A673 (cell line): ENCODE data around the gene GSTM5. TPM values are rescaled to one million over a fixed set of nuclear protein-coding genes. Genes with fewer than 3 reads are reported as not detected.

Experiments used
- BruUV-seq: library from RNA; stranded (reverse); fragments of 400-500 nt; replicated peaks from 2 replicates; lab custom pipeline; 2021; lab: Mats Ljungman, UMichigan
- CTCF ChIA-PET: fragments of 300-600 bp; sonication (Branson Sonifier 250); formaldehyde crosslinking; loops from one replicate; lab custom pipeline; 2022; ENCODE audit warnings: antibody characterized with exemption; lab: Charles Lee
- POLR2A ChIA-PET: fragments of 300-600 bp; sonication (Branson Sonifier 250); formaldehyde crosslinking; loops from one replicate; lab custom pipeline; 2022; ENCODE audit warnings: antibody characterized with exemption; ENCODE audit not compliant: low non-redundant PET; lab: Charles Lee
- DNase-seq: peaks from one replicate; pipeline ENCODE4 v3.0.0-alpha.2; 2015; ENCODE audit warnings: low spot score
- H3K27ac ChIP-seq: fragments of 200-600 bp; sonication (generic); 2 replicates; pipeline ENCODE4 v1.5.1; 2016; ENCODE audit warnings: mixed run types, low read depth, mild to moderate bottlenecking, mixed read lengths, antibody characterized with exemption, low read length; ENCODE audit not compliant: poor library complexity, severe bottlenecking
- H3K27me3 ChIP-seq: fragments of 200-600 bp; sonication (generic); replicated peaks from 2 replicates; pipeline ENCODE4 v1.6.1; 2017; ENCODE audit warnings: mixed run types, low read depth, mild to moderate bottlenecking, mixed read lengths, antibody characterized with exemption, low read length; ENCODE audit not compliant: insufficient read depth, poor library complexity
- H3K36me3 ChIP-seq: fragments of 200-600 bp; sonication (generic); 2 replicates; pipeline ENCODE4 v1.6.1; 2016; ENCODE audit warnings: mixed run types, mild to moderate bottlenecking, mixed read lengths, antibody characterized with exemption, low read length; ENCODE audit not compliant: insufficient read depth, poor library complexity, severe bottlenecking
- H3K4me1 ChIP-seq: fragments of 200-600 bp; sonication (generic); 2 replicates; pipeline ENCODE4 v1.6.1; 2017; ENCODE audit warnings: mixed run types, mild to moderate bottlenecking, mixed read lengths, antibody characterized with exemption, low read length; ENCODE audit not compliant: insufficient read depth, poor library complexity, severe bottlenecking
- H3K4me3 ChIP-seq: fragments of 200-600 bp; sonication (generic); 2 replicates; pipeline ENCODE4 v1.5.1; 2016; ENCODE audit warnings: low read depth, mixed run types, mild to moderate bottlenecking, mixed read lengths, low read length; ENCODE audit not compliant: poor library complexity, severe bottlenecking
- H3K9me3 ChIP-seq: fragments of 200-600 bp; sonication (generic); 2 replicates; pipeline ENCODE4 v1.6.1; 2016; ENCODE audit warnings: mixed run types, low read depth, mild to moderate bottlenecking, mixed read lengths, antibody characterized with exemption, low read length; ENCODE audit not compliant: poor library complexity, severe bottlenecking
- CTCF ChIP-seq: fragments of 300-800, 200-600 bp; sonication (generic); conservative IDR thresholded peaks from 2 replicates; pipeline ENCODE4 v1.5.1; 2017; ENCODE audit warnings: low read depth, mild to moderate bottlenecking, antibody characterized with exemption, low read length, moderate library complexity, mixed read lengths
- EZH2 ChIP-seq: fragments of 200-600 bp; sonication (generic); IDR thresholded peaks from 2 replicates; pipeline ENCODE4 v1.6.1; 2017; ENCODE audit warnings: borderline replicate concordance, low read depth, mild to moderate bottlenecking, mixed read lengths, antibody characterized with exemption, low read length; ENCODE audit not compliant: poor library complexity, severe bottlenecking
- intact Hi-C: fragments of 100-400 bp; cut with micrococcal nuclease; formaldehyde crosslinking; loops from one replicate; pipeline ENCODE4 v1.10.0; 2022; ENCODE audit not compliant: unreplicated experiment
- total RNA-seq: library from RNA; stranded (reverse); gene quantifications from 2 replicates; pipeline ENCODE4 v1.2.3, GENCODE V29; 2021

The GSTM5 gene
- total RNA-seq, 1 experiment from 2014 or later = 0.43 TPM

GRCh38 chr1:109722908-109723691 lies 11.0 kb downstream of the GSTM5 start:
- ChIA-PET CTCF (interaction anchor here (0.6 kb wide), 1 partner anchor 26 kb away, joined by 5 read pairs; no protein-coding TSS in a partner anchor), POLR2A (no interaction called here)
- no peaks in the 10 kb centered on the region for H3K36me3 ChIP-seq
- H3K9me3 ChIP-seq = no peaks in the 10 kb centered on the region
- intact Hi-C loops = no loop called here
- H3K4me1 ChIP-seq = peaks cover 8% of the 10 kb centered on the region
- no peaks in the 10 kb centered on the region for H3K27me3 ChIP-seq
- no peak for TF ChIP-seq CTCF
- TF ChIP-seq EZH2 = no peak
- H3K27ac ChIP-seq = no peak overlapping the region
- H3K4me3 ChIP-seq = no peak overlapping the region
- DNase-seq = no peak
- no TSS peak for BruUV-seq

DNA sequence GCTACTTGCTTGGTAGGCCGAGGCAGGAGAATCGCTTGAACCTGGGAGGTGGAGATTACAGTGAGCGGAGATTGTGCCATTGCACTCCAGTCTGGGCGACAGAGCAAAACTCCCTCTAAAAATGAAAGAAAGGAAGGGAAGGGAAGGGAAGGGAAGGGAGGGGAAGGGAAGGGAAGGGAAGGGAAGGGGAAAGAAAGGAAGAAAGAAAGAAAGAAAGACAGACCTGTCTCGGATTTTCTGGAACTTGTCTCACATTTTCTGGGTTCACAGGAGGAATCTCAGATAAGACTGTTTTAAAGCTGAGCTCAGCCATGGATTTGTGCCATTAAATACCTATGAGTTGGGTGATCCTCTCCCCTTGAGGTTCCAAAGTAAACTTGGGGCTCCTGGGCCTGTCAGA lies 12.9 kb downstream of the GSTM5 start:
- intact Hi-C loops = no loop called here
- Histone ChIP-seq H3K9me3 (no peaks in the 10 kb centered on the region), H3K27me3 (no peaks in the 10 kb centered on the region), H3K4me1 (no peaks in the 10 kb centered on the region), H3K4me3 (no peak overlapping the region), H3K27ac (no peak overlapping the region), H3K36me3 (no peaks in the 10 kb centered on the region)
- no TSS peak for BruUV-seq
- POLR2A ChIA-PET = no interaction called here
- CTCF ChIA-PET = no interaction called here
- TF ChIP-seq EZH2 (no peak), CTCF (no peak)
- no peak for DNase-seq

DNA sequence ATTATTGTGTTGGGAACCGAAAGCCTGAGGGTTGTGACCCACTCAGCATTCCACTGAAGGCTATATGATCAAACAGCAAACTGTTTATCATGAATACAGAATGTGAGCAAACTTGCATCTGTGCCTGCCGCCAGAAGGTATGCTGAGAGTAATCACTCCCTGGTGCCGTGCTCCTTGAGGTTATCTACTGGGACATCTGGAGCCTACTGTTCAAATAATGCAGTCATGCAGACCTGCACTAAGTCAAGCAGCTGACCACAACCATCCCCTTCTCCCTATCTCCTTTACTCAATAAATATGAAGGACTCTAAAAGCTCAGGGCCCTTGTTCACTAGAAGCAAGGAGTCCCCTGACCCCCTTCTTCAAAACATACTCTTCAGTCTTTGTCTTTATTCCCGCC lies 13.5 kb downstream of the GSTM5 start:
- ChIA-PET POLR2A (no interaction called here), CTCF (no interaction called here)
- no peak for DNase-seq
- no peaks in the 10 kb centered on the region for H3K9me3 ChIP-seq
- H3K4me1 ChIP-seq = peaks cover 5% of the 10 kb centered on the region
- intact Hi-C loops = no loop called here
- no peak overlapping the region for H3K27ac ChIP-seq
- H3K27me3 ChIP-seq = no peaks in the 10 kb centered on the region
- no peak overlapping the region for H3K4me3 ChIP-seq
- TF ChIP-seq CTCF (no peak), EZH2 (no peak)
- BruUV-seq = no TSS peak
- H3K36me3 ChIP-seq = no peaks in the 10 kb centered on the region
